C4-2B (cell line): ENCODE measurements around the gene PHF13.

Source experiments
- ZFX ChIP-seq: fragments of 450-650 bp; IDR thresholded peaks from 2 replicates; pipeline ENCODE4 v1.6.1; 2017
- TF ChIP-seq, protein P1 (sequence below): fragments of 450-650 bp; conservative IDR thresholded peaks from 2 replicates; pipeline ENCODE4 v1.5.1; 2017; ENCODE audit warnings: mild to moderate bottlenecking

DNA sequence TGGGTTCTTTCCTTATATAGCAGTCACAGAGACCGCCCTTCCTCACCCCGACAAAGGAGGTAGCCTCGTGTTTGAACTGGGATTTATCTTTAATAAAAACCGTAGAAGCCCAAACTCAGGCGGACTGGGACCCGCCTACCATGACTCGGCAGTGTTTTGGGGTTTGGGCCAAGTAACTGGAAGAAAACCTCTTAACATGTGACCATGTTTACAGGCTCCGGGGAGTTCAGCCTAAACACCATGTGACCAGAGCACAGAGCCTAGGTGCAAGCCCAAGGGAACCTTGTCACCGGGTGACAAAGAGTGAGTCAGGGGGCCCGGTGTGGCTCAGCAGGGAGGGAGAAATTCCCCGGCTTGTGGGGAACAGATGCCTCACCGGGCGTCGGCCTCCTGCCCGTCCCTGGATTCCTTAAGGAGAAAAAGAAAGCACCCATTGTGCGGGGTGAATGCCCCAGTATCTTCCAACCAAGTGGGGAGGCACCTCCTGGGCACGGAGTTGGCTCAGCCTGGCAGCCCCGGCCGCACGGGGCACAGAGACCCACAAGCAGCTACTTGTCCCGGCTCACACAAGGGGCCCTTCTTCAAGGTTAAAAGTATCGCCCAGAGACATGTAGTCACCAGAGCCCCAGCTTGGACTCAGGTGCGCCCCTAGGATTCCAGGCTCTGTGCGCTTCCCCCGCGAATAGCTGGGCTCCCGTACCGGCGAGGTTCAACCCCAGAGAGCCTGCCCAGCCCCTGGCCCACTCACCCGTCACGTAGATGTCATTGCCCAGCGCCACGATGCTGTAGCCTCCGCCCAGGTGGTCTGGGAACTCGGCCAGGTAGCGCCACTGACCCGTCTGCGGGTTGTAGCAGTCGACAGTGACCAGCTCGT is 12.2 kb upstream of the PHF13 start:
- TF ChIP-seq, protein P1, sequence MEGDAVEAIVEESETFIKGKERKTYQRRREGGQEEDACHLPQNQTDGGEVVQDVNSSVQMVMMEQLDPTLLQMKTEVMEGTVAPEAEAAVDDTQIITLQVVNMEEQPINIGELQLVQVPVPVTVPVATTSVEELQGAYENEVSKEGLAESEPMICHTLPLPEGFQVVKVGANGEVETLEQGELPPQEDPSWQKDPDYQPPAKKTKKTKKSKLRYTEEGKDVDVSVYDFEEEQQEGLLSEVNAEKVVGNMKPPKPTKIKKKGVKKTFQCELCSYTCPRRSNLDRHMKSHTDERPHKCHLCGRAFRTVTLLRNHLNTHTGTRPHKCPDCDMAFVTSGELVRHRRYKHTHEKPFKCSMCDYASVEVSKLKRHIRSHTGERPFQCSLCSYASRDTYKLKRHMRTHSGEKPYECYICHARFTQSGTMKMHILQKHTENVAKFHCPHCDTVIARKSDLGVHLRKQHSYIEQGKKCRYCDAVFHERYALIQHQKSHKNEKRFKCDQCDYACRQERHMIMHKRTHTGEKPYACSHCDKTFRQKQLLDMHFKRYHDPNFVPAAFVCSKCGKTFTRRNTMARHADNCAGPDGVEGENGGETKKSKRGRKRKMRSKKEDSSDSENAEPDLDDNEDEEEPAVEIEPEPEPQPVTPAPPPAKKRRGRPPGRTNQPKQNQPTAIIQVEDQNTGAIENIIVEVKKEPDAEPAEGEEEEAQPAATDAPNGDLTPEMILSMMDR: no peak
- no peak for TF ChIP-seq ZFX
